Skin of body (tissue), 2 donors: ENCODE data around the gene DISC1. TPM values are rescaled to one million over a fixed set of nuclear protein-coding genes. Genes with fewer than 3 reads are reported as not detected.

Experiments
- DNase-seq: peaks from one replicate; lab custom pipeline; 2025; lab: John Stamatoyannopoulos, UW
- total RNA-seq: library from RNA; depleted of rRNA; stranded (reverse); fragments of >200 nt; gene quantifications from one replicate; pipeline ENCODE4 v1.2.3, GENCODE V29; 2014

The DISC1 gene
- total RNA-seq, 1 donor from 2014 or later = 13.9 TPM

- DNase-seq = no peak
Observed at GRCh38 chr1:231982871-231983587, 356.4 kb downstream of the DISC1 start.

- DNase-seq = no peak
Observed at GRCh38 chr1:231983588-231984193, 357.1 kb downstream of the DISC1 start.

- no peak for DNase-seq
Observed at GRCh38 chr1:231985296-231986023, 358.9 kb downstream of the DISC1 start.

DNA sequence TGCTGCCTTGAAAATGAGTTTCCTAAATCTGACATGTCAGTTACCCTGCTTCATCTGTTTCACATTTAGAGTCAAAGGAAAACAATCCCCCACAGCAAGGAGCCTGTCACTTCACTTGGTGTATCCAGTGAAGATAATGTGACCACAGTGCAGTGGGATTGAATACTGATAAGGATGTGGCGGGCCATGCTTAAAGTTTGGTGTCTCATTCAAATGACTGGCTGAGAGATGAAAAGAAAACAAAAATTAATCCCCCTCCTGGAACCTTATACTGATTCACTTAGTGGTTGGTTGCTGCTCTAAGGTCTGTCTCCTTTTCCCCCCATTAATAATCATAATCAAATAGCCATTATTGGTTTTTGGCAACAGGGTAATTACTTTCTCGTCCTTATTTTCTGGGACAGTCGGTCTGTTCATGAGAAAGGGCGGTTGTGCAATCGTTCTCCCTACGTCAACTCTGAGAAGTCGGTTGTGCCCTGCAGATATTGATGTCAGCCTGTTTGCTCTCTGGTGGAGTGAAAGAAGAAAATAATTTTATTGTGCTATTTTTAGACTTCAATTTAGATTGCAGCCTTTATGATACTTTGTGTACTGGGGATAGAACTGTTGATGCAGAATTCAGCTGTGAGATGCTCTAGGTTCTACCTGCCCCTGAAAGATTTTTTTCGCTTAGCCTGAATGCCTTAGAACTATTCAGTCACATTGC lies 360.2 kb downstream of the DISC1 start:
- peak; percentile 11 for DNase-seq

GRCh38 chr1:231990388-231990787 lies 363.8 kb downstream of the DISC1 start:
- DNase-seq = peak; percentile 17

- DNase-seq = peak; percentile 56
Observed at GRCh38 chr1:231991231-231991630, 364.6 kb downstream of the DISC1 start.

DNA sequence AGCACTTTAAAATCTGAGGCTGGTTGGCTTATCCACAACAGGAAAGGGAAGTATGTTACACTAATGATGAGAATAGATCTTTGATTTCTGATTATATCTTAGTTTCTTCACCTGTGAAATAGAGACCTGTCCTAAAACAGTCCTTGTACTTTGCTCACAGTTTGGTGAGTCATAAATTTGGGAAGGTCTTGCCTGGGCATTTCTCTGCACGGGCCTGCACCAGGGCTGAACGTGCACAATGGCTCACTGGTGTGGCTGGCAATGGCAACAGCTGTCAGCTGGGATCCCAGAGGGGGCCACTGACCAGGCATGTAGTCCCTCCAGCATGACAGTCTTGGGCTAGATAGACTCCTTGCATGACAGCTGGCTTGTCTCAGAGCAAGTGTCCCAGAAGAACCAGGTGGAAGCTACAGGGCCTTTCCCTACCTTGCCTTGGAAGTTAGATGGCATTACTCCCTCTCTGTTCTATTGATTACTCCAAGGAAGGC lies 367.4 kb downstream of the DISC1 start:
- no peak for DNase-seq

GRCh38 chr1:231998791-231999190 lies 372.2 kb downstream of the DISC1 start:
- no peak for DNase-seq

GRCh38 chr1:232005300-232005699 lies 378.7 kb downstream of the DISC1 start:
- no peak for DNase-seq

GRCh38 chr1:232009741-232010140 lies 383.2 kb downstream of the DISC1 start:
- no peak for DNase-seq

GRCh38 chr1:232011961-232012360 lies 385.4 kb downstream of the DISC1 start:
- DNase-seq = no peak

DNA sequence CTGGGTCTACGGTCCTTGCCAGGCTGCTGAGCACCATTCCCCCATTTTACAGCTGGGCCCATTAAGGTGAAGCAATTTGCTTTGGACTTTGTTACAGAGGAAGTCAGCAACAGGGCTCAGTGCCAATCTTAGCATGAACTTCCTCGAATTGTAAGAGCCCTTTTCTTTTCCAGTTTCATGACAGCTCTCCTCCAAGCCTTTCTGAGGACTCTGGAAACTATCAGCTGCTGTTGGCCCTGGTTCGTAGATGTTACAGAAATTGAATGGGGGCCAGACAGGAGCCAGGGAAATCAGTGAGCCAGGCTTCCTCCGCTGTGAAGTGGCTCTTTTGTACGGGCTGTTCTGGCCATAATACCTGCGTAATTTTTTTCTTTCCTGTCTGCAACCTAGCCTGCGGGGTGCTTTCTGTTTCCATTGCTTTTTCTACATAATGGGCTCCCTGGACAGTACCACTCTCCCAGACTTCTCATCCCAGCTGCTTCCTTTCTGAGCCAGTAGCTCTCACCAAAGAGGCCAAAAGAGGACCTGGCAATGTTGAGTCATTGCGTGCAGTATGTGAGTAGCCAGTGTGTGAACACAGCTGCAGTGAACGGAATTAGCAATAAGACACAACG lies 386.3 kb downstream of the DISC1 start:
- peak; percentile 61 for DNase-seq

DNA sequence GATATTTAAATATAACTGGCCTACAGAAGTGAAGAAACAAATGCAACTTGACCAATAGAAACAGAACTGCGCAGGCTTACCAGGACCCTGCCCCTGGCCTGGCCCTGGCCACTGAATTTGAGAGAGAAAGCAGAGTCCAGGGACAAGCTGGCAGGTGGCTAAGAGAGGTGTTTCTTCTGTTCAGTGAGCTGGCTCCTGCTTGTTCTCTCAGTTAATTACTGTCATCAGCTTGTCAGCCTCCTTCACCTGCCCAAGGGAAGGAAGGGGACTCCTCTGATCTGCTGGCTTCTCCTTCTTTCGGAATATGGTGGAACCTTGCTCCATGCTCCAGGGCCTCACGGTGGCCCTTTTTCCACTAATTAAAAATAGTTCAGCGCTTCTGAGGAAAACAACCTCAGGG lies 388.4 kb downstream of the DISC1 start:
- DNase-seq = no peak

DNA sequence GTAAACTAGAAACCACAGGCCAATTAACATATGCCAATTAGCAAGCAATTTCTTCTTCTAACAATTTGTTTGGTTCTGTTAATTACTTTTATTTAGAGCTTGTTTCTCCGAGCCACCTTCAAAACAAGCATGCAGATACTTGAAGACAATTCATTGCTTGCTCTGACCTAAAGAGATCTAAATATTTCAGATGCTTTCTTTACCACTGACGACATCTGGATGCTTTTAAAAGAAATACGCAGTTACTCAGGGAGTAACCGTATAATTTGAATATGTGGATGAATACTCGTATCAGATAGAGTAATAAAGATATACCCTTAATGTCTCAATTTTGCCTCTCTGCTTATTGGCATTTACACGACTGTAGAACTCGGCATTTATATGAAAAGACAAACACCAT lies 390.0 kb downstream of the DISC1 start:
- no peak for DNase-seq

DNA sequence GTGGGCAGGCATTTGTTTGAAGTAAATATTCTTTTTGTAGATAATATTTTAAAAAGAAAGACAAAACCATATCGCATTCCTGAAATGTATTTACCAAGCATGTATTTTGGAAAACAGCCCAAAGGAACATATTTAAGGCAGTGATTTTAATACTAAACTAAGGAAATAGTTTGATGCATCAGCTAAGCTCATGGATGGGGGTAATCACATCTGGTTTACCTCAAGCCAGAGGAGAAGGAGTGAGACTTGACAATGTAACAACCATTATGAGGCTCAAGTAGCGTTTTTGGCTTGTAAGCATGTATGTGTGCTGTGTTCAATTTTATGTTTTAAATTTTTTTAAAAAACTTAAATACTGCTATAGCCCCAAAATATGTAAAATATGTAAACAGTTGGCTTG lies 390.5 kb downstream of the DISC1 start:
- no peak for DNase-seq

DNA sequence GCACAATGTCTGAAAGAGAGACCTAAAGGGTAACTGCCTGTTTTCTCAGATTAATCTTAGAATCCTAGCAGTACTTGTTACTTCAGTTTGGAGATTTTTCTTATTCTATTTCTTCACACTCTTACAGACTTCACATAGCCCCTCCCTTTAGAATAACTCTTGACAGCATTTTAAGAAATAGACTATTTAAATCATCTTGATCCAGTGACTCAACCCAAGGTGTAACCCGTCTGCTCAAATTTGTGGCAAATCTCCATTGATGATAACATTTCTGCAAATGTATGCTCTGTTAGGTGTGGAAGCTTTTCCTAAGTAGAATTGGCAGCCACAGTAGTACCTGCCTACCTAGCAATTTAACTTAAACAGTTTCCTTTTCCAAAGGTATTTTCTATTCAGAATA lies 391.2 kb downstream of the DISC1 start:
- DNase-seq = no peak

DNA sequence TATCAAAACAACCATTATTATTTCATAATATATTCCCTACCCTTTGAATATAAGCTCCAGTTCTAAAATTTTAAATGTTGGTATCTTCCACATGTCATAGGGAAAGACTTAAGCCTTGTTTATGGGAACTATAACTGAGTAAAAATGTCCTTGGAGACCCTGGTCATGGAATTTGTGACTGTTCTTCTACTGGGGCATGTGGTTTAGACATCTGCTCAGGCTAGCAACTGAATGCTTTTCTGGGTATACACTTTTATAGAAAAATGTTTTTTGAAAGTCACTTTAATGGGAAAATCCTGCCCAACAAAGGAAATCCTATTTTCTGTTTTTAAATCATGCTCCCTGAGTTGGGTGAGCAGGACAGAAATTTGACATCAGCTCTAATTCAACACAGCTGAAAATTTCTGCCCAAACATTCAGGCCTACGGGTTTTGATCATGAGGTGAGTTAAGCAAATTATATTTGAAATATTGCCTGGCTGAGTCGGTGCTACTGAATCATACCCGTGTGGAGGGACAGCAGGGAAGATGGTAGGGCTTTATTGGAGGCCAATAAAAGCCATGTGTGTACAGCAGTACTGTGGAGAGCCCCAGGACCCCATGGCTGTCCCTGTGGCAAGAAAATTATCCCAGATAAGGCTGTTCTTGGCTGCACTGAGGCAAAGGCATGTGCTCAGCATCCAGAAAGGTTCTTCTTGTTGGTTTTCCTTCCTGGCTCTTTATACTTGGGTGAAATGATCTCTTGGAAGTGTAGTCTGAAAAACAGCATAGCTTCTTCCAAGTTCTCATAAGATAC lies 391.8 kb downstream of the DISC1 start:
- no peak for DNase-seq

DNA sequence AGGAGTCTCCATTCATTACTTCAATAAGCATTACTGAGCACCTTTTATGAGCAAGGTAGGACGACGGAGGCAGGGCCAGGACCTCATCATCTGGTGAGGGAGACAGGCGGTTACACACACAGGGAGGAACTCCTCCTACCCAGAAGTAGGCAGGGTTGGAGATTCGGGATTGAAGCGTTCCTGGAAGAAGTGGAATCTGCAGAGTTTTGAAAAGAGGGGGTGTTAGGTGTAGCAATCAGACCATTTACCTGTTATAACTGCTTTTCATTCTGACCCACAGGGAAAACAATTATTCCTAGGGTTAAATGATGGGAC lies 392.4 kb downstream of the DISC1 start:
- no peak for DNase-seq

GRCh38 chr1:232020352-232020751 lies 393.8 kb downstream of the DISC1 start:
- DNase-seq = no peak

- DNase-seq = no peak
Observed at GRCh38 chr1:232029315-232029714, 402.7 kb downstream of the DISC1 start.

DNA sequence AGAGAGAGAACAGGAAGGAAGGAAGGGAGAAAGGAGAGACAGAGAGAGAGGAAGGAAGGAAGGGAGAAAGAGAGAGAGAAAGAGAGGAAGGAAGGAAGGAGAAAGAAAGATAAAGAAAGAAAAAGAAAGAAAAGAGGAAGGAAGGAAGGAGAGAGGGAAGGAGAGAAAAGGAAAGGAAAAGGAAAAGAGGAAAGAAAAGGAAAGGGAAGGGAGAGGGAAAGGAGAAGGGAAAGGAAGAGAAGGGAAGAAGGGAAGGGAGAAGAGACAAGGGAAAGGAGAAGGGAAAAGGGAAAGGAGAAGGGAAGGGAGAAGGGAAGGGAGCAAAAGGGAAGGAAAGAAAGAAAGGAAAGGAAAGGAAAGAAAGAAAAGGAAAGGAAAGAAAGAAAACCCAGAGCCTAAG lies 404.6 kb downstream of the DISC1 start:
- DNase-seq = no peak
